Activated T-cell treated with anti-CD3 and anti-CD28 coated beads, Interleukin-2, amount 50 U/mL, for 48 hours (primary cell): ENCODE data around the gene PRRG3.
"Not testable (repeated sequence)": the region's sequence is repeated elsewhere in the genome, so short reads cannot be mapped to it uniquely, and the experiment has no call there.

ENCODE experiments used
- DNase-seq, 2 experiments: peaks; one replicate each; pipeline ENCODE4 v3.0.0-alpha.2; 2020

PRRG3 gene

GRCh38 chrX:151694661-151695582, at the start of gene PRRG3:
Gene PRRG3, plus strand, starts transcription at chrX:151695458. Its CDS starts 3,357 bp downstream, at chrX:151698815.
- DNase-seq = no peak

- no peak for DNase-seq
Measured at GRCh38 chrX:151675121-151675746, 20.0 kb upstream of the PRRG3 start.

DNA sequence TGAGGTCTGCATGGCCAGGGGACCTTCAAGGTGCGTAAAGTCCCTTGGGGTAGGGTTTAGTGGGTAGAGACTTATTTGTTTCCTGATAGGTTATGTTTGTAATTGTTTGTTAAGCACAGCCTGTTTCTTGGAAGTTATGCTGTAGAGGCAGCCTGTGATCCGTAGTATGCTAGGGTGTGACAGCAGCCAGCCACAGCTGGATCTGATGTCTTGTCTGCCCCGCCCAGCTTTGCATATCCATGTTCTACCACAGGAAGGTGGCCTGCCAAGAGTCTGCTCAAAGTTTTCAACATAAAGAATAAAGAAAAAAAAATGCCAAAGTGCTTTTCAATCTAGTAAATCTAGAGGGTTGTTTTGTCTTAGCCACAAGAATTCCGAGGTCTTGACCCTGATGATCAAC, 19.1 kb upstream of the PRRG3 start:
- no peak for DNase-seq

DNA sequence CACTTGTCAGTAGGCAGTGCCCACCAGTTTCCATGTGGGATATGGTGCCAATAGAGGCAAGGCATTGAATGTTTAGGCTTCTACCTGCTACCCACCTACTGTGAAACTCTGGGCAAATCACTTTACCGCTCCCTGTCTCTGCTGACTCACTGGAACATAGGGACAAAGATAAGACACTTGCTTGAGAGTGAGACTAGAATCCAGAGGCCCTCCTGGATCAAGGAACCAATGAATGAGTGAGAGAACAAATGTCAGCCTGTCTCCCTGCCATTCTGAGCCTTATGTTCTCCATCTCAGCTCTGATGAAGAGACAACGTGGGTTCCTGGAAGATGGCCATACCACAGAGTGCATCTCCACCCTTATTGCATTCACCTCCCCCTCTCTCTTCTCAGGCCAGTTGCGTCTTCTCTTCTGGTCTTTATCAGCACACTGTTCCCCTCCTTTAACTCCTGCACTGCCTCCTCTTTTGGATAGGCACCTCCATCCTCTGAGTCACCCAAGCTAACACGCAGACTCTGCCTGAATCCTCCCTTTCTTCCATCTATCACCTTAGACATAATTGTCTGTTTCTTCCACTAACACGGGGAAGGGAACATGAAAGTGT, 15.4 kb upstream of the PRRG3 start:
- no peak for DNase-seq

DNA sequence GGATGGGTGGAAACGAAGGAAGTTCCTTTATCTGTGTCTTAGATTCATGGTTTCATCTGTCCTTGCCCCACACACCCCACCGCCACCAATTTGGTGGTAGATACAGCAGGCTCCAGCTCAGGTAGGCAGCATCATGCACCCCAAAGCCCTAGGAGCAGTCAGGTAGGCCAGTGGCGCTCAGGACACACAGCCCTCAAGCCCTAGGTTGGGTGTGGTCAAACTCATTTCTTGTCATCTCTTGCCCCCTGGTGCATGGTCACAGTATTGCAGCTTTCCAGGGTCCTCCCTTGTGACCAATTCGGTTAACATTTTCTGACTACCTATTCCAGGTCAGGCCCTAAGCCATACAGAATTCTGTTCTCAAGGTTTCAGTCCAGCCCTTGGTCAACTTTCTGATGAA, 14.5 kb upstream of the PRRG3 start:
- DNase-seq = peak; percentile 83 to 87

DNA sequence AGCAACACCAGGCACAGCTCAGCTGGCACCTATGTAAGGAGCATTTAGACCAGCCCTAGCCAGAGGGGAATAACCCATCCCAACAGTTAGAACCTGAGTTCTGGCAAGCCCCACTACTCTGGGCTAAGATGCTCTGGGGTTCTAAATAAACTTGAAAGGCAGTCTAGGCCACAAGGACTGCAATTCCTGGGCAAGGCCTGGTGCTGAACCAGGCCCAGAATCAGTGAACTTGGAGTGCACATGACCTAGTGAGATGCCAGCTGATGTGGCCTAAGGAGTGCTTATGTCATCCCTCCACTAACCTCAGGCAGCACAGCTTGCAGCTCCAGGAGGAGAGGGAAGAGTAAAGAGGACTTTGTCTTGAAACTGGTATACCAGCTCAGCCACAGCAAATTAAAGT, 7.6 kb upstream of the PRRG3 start:
- DNase-seq = peak in 1 of 2 experiments; percentile 3

- no peak for DNase-seq
Measured at GRCh38 chrX:151688695-151689094, 6.6 kb upstream of the PRRG3 start.

DNA sequence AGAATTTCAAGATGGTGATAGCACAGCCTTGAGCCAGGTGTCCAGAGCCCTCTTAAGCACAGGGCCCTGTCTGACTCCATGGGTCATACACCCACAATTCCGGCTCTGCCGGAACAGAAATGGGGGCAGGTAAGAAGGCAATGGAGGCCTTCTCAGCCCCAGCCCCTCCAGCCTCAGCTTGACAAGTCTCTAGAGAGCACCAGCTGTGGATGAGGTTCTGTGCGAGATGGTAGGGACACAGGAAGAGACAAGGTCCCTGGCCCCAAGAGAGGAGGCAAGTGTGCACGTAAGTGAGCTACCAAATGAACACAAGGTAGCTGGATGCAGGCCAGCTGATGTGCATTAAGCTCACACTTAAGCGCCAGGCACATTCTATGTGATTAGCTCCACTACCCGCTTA, 2.4 kb upstream of the PRRG3 start:
- DNase-seq = no peak

GRCh38 chrX:151694121-151694520, 1.1 kb upstream of the PRRG3 start:
- no peak for DNase-seq

DNA sequence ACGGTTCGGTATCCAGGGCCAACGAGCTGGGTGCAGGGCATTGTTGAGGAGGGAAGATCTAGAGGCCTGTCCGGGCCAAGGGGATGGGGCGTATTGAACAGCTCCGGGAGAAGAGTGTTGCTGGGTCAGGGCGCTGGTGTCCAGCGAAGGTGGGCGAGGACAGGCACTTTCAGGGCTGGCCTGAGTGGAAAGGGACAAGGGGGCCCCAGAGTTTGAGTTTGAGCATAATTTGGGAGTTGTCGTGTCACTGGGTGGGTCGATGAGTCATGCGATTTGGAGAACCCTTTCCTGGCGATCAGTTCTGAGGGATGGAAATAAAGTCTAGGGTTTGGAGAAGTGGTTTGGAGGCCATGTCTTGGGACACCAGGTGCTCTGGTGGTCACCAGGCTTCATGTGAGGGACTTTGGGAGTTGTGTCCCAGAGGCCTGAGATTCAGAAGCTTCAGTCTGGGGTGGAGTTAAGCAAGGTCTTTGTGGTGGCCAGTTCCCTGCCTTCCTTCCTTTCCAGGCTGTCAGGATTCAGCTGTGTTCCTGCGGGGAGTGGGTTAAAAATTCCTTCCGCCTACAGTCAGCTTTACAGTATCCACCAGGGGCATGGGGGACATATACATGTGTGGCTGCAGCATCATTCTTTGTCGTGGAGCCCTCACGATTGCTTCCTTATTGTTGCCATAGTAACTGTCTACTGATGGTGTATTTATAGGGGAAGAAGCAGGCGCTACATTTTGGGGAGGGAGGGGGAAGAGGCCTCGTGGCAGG, 504 bp downstream of the PRRG3 start:
- DNase-seq = no peak

GRCh38 chrX:151697082-151697481, 1.8 kb downstream of the PRRG3 start:
- not testable (repeated sequence) for DNase-seq

DNA sequence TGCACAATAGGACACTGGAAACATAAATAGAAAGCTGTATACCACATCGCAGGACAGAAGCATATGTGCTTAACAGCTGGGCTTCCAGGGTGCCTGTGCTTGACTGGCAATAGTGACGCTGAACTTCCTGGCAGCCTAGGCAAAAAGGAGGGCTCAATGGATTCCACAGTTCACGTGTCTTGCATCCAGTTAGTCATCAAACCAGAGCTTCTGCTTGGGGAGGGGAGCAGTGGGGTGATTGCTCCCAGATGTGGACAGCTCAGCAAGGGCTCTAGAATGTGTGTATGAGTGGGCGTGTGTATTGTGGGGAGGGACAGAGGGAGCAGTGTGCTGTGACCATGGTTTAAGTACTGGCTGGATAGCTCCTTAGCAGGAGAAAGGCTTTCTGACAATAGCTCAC, 2.3 kb downstream of the PRRG3 start:
- DNase-seq = no peak

- no peak for DNase-seq
Measured at GRCh38 chrX:151698485-151698884, 3.2 kb downstream of the PRRG3 start.

- no peak for DNase-seq
Measured at GRCh38 chrX:151699746-151700145, 4.5 kb downstream of the PRRG3 start.

DNA sequence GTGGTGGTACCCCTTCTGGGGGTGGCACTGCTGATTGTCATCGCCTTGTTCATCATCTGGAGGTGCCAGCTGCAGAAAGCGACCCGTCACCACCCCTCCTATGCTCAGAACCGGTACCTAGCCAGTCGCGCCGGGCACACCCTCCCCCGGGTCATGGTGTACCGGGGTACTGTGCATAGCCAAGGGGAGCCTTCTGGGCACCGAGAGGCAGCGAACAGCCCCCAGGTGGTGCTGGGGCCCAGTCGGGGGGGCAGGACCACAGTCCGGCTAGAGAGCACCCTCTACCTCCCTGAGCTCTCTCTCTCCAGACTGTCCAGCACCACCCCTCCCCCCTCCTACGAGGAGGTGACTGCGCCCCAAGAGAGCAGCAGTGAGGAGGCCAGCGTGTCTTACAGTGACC, 5.3 kb downstream of the PRRG3 start:
- DNase-seq = no peak

GRCh38 chrX:151701071-151701470, 5.8 kb downstream of the PRRG3 start:
- DNase-seq = no peak

DNA sequence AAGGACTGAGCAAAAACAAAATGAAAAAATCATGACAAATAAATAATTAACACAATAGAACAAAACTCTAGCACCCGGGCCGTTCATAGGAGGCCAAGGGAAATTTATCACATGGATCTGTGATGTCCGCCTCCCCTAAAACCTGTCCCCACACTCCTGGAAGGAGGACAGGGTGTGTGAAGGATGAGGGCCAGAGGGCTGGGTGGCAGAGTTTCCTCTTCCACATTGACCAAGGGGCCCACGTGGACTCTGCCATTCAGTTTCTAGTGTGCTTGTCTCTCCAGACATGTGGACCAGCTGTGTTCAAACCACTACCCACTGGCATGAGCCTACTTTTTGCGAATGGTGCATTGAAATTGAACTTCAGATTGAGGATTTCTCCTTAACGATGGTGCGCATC, 6.3 kb downstream of the PRRG3 start:
- no peak for DNase-seq

DNA sequence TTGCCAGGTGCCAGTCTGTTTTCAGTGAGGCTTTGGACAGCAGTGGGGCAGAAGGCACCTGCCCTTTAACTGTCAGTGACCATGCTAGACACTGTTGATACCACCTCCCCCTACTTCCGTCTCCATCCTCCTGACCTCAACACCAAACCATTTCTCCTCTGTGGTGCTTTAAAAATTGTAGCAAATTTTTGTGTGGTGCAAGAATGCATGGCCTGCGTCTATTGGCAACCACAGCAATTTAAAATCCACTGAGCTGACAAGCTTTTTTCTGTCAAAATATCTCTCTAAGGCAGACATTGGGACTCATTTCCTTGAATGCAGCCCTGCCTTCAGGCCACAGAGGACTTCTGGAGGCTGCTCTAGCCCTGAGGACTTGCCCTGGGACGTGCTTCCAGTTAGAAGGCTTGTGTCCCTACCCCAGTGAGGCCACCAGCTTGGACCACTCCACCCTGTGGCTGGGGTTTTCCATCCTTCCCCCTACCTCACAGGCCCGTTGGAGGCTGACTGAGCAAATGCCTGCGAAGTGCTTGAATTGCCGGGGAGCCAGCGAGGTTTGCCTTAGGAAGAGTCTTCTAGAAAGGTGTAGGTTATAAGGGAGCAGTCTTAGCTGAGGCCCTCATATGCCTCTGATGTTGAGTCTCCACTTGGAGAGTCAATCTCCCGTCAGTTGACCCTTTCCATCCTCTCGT, 6.9 kb downstream of the PRRG3 start:
- no peak for DNase-seq

- no peak for DNase-seq
Measured at GRCh38 chrX:151702741-151703340, 7.6 kb downstream of the PRRG3 start.

DNA sequence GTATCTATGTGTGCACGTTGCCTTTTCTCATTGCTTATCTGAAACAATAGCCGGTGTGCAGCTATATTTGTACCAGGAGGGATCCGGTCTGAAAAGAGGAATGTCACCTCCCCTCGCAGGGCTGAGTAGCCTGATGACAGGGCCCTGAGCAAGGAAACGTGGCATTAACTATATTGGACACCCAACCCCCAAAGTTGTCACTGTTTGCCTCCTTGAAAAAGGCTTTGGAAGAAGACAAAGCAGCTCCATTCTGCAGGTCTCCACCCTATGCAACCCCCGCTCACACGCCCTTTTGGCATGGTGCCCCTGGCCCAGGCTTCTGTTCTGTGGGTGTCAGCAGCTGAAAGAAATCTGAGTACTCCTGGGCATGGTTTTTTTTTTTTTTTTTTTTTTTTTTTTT, 8.2 kb downstream of the PRRG3 start:
- no peak for DNase-seq

DNA sequence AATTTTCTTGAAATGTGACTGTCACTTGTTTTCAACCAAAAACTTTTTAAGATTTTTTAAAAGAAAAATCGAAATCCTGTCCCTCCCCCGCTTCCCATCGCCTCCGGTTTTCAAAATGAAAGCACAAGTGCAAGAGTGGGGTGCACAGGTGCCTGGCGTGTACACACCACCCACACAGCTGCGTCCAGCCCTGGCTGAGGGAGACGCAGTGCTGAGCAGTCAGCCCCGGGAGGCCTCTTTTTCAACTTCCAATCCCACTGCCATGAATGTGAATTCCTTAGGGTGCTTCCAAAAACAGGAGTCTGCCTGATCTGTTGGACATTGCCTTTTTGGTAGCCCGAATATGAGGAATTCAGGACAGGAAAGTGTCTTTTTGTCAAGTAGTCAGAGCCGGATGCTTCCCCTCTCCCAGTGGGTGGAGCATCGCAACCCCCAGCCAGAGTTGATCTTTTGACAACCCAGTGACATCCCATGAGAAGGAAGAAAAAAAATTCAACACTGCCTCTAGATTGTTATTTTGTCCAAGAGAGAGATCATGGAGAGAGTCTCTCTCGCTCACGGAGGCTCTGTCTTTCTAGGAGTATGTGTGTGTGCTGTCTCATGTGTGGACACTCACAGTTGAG, 8.9 kb downstream of the PRRG3 start:
- no peak for DNase-seq

GRCh38 chrX:151708821-151709220, 13.6 kb downstream of the PRRG3 start:
- no peak for DNase-seq
